Activated T-cell treated with anti-CD3 and anti-CD28 coated beads, Interleukin-2, amount 50 U/mL, for 48 hours (primary cell): ENCODE data around the gene YAF2.

Experiments used
- DNase-seq, 2 experiments: peaks; one replicate each; pipeline ENCODE4 v3.0.0-alpha.2; 2020

Gene YAF2

GRCh38 chr12:42238240-42239140, at the start of gene YAF2:
Gene YAF2 (minus strand): TSS chr12:42238248. CDS start chr12:42238180, 68 bp downstream.
- DNase-seq = peak; percentile 85 to 91

- DNase-seq = no peak
Observed at GRCh38 chr12:42286741-42287140, 48.7 kb upstream of the YAF2 start.

GRCh38 chr12:42285431-42285830, 47.4 kb upstream of the YAF2 start:
- no peak for DNase-seq

- DNase-seq = no peak
Observed at GRCh38 chr12:42284876-42285275, 46.8 kb upstream of the YAF2 start.

- no peak for DNase-seq
Observed at GRCh38 chr12:42284157-42284556, 46.1 kb upstream of the YAF2 start.

- no peak for DNase-seq
Observed at GRCh38 chr12:42283739-42284138, 45.7 kb upstream of the YAF2 start.

GRCh38 chr12:42282294-42282693, 44.2 kb upstream of the YAF2 start:
- DNase-seq = no peak

- DNase-seq = no peak
Observed at GRCh38 chr12:42281844-42282243, 43.8 kb upstream of the YAF2 start.

- DNase-seq = no peak
Observed at GRCh38 chr12:42281278-42281677, 43.2 kb upstream of the YAF2 start.

GRCh38 chr12:42278128-42278510, 40.1 kb upstream of the YAF2 start:
- DNase-seq = no peak

- DNase-seq = no peak
Observed at GRCh38 chr12:42277396-42278127, 39.5 kb upstream of the YAF2 start.

- no peak for DNase-seq
Observed at GRCh38 chr12:42275499-42275898, 37.5 kb upstream of the YAF2 start.

GRCh38 chr12:42273706-42274105, 35.7 kb upstream of the YAF2 start:
- no peak for DNase-seq

GRCh38 chr12:42270596-42270995, 32.5 kb upstream of the YAF2 start:
- no peak for DNase-seq

- no peak for DNase-seq
Observed at GRCh38 chr12:42267413-42268190, 29.6 kb upstream of the YAF2 start.

- DNase-seq = no peak
Observed at GRCh38 chr12:42266579-42267230, 28.7 kb upstream of the YAF2 start.

- DNase-seq = no peak
Observed at GRCh38 chr12:42262271-42262670, 24.2 kb upstream of the YAF2 start.

- DNase-seq = no peak
Observed at GRCh38 chr12:42261708-42262107, 23.7 kb upstream of the YAF2 start.

- no peak for DNase-seq
Observed at GRCh38 chr12:42260518-42260917, 22.5 kb upstream of the YAF2 start.

GRCh38 chr12:42259699-42260098, 21.7 kb upstream of the YAF2 start:
- no peak for DNase-seq

GRCh38 chr12:42255866-42256261, 17.8 kb upstream of the YAF2 start:
- no peak for DNase-seq

GRCh38 chr12:42255221-42255865, 17.3 kb upstream of the YAF2 start:
- DNase-seq = no peak
